ENCODE results near the gene TLK2.
"Not testable (repeated sequence)": the region's sequence is repeated elsewhere in the genome, so short reads cannot be mapped to it uniquely, and the experiment has no call there.

The TLK2 gene

GRCh38 chr17:62478424-62478879, at the start of gene TLK2:
Gene TLK2 (plus strand): TSS chr17:62478825. CDS start chr17:62481126, 2,301 bp downstream.
- in situ Hi-C loops (cut with HindIII; ENCODE audit: low sequenced_read_pairs) = no loop called here

GRCh38 chr17:62435251-62435650, 43.4 kb upstream of the TLK2 start:
- in situ Hi-C loops (cut with HindIII; ENCODE audit: low sequenced_read_pairs) = not testable (repeated sequence)

GRCh38 chr17:62441181-62441580, 37.4 kb upstream of the TLK2 start:
- in situ Hi-C loops (cut with HindIII; ENCODE audit: low sequenced_read_pairs) = not testable (repeated sequence)

- in situ Hi-C loops (cut with HindIII; ENCODE audit: low sequenced_read_pairs) = no loop called here
Measured at GRCh38 chr17:62444063-62444462, 34.6 kb upstream of the TLK2 start.

- in situ Hi-C loops (cut with HindIII; ENCODE audit: low sequenced_read_pairs) = not testable (repeated sequence)
Measured at GRCh38 chr17:62445791-62446190, 32.8 kb upstream of the TLK2 start.

GRCh38 chr17:62452195-62452594, 26.4 kb upstream of the TLK2 start:
- in situ Hi-C loops (cut with HindIII; ENCODE audit: low sequenced_read_pairs) = not testable (repeated sequence)

- in situ Hi-C loops (cut with HindIII; ENCODE audit: low sequenced_read_pairs) = not testable (repeated sequence)
Measured at GRCh38 chr17:62453041-62453440, 25.6 kb upstream of the TLK2 start.

GRCh38 chr17:62453656-62454055, 25.0 kb upstream of the TLK2 start:
- in situ Hi-C loops (cut with HindIII; ENCODE audit: low sequenced_read_pairs) = not testable (repeated sequence)

GRCh38 chr17:62454111-62454510, 24.5 kb upstream of the TLK2 start:
- in situ Hi-C loops (cut with HindIII; ENCODE audit: low sequenced_read_pairs) = not testable (repeated sequence)

GRCh38 chr17:62456016-62456415, 22.6 kb upstream of the TLK2 start:
- in situ Hi-C loops (cut with HindIII; ENCODE audit: low sequenced_read_pairs) = no loop called here

GRCh38 chr17:62458483-62458882, 20.1 kb upstream of the TLK2 start:
- in situ Hi-C loops (cut with HindIII; ENCODE audit: low sequenced_read_pairs) = not testable (repeated sequence)

- in situ Hi-C loops (cut with HindIII; ENCODE audit: low sequenced_read_pairs) = not testable (repeated sequence)
Measured at GRCh38 chr17:62464422-62464821, 14.2 kb upstream of the TLK2 start.

GRCh38 chr17:62465271-62465670, 13.4 kb upstream of the TLK2 start:
- in situ Hi-C loops (cut with HindIII; ENCODE audit: low sequenced_read_pairs) = not testable (repeated sequence)

- in situ Hi-C loops (cut with HindIII; ENCODE audit: low sequenced_read_pairs) = not testable (repeated sequence)
Measured at GRCh38 chr17:62470666-62471379, 7.8 kb upstream of the TLK2 start.

GRCh38 chr17:62471380-62471880, 7.2 kb upstream of the TLK2 start:
- in situ Hi-C loops (cut with HindIII; ENCODE audit: low sequenced_read_pairs) = not testable (repeated sequence)

- in situ Hi-C loops (cut with HindIII; ENCODE audit: low sequenced_read_pairs) = not testable (repeated sequence)
Measured at GRCh38 chr17:62473030-62473982, 5.3 kb upstream of the TLK2 start.

GRCh38 chr17:62477111-62477510, 1.5 kb upstream of the TLK2 start:
- in situ Hi-C loops (cut with HindIII; ENCODE audit: low sequenced_read_pairs) = not testable (repeated sequence)

- in situ Hi-C loops (cut with HindIII; ENCODE audit: low sequenced_read_pairs) = not testable (repeated sequence)
Measured at GRCh38 chr17:62477718-62478408, 762 bp upstream of the TLK2 start.

- in situ Hi-C loops (cut with HindIII; ENCODE audit: low sequenced_read_pairs) = not testable (repeated sequence)
Measured at GRCh38 chr17:62478880-62479638, 434 bp downstream of the TLK2 start.

GRCh38 chr17:62479639-62480258, 1.1 kb downstream of the TLK2 start:
- in situ Hi-C loops (cut with HindIII; ENCODE audit: low sequenced_read_pairs) = not testable (repeated sequence)
